K562 (cell line): ENCODE results near the gene MAP3K20. TPM values are rescaled to one million over a fixed set of nuclear protein-coding genes. Genes with fewer than 3 reads are reported as not detected.

ENCODE experiments used
- ARID1B ChIP-seq: fragments of 450-650 bp; IDR thresholded peaks from 2 replicates; pipeline ENCODE4 v1.6.1; 2016; ENCODE audit warnings: antibody characterized with exemption, mild to moderate bottlenecking, inconsistent platforms
- ARID3A ChIP-seq: IDR thresholded peaks from 2 replicates; pipeline ENCODE4 v1.6.1; 2012; ENCODE audit warnings: low read depth, low read length, improper control_type of control experiment, borderline replicate concordance
- CEBPG ChIP-seq, 3 experiments: fragments of 200-800 bp in 1 of 3; sonication (Bioruptor generic) in 1 of 3; sonication (generic) in 1 of 3; formaldehyde crosslinking in 1 of 3; IDR thresholded peaks in 2 of 3; conservative IDR thresholded peaks in 1 of 3; 2 replicates each; pipeline versions ENCODE4 v1.6.1 to v1.8.0; 2016 to 2022; ENCODE audit warnings: missing compliant biosample characterization in 2 of 3, missing genetic modification characterization in 2 of 3, mild to moderate bottlenecking in 1 of 3, missing genetic modification reagents in 1 of 3
- FOXJ2 ChIP-seq: fragments of 200-800 bp; sonication (Bioruptor generic); IDR thresholded peaks from 2 replicates; pipeline ENCODE4 v1.6.1; 2016; ENCODE audit warnings: missing genetic modification characterization, missing compliant biosample characterization
- IRF2 ChIP-seq: sonication (generic); formaldehyde crosslinking; IDR thresholded peaks from 2 replicates; pipeline ENCODE4 v1.8.1; 2022; ENCODE audit warnings: mild to moderate bottlenecking, missing genetic modification reagents
- JUND ChIP-seq, 2 experiments: IDR thresholded peaks; 2 replicates in 1 of 2; 3 replicates in 1 of 2; pipeline ENCODE4 v1.6.1; 2011; ENCODE audit warnings: borderline replicate concordance in 2 of 2, low read depth in 2 of 2, low read length in 2 of 2, improper control_type of control experiment in 1 of 2, missing biosample characterization in 1 of 2, missing genetic modification characterization in 1 of 2, missing genetic modification reagents in 1 of 2
- KHSRP ChIP-seq: fragments of 450-650 bp; IDR thresholded peaks from 2 replicates; pipeline ENCODE4 v1.6.1; 2017
- MEF2D ChIP-seq: conservative IDR thresholded peaks from 2 replicates; pipeline ENCODE4 v1.6.1; 2016; ENCODE audit warnings: low read depth, missing genetic modification characterization, missing compliant biosample characterization
- NFE2 ChIP-seq: IDR thresholded peaks from 2 replicates; pipeline ENCODE4 v1.6.1; 2014; ENCODE audit warnings: antibody characterized with exemption, low read depth
- SMARCE1 ChIP-seq: fragments of 450-650 bp; IDR thresholded peaks from 2 replicates; pipeline ENCODE4 v1.7.1; 2016; ENCODE audit warnings: mild to moderate bottlenecking
- SNRNP70 ChIP-seq: fragments of 200-400 bp; formaldehyde crosslinking; optimal IDR thresholded peaks from 2 replicates; pipeline ENCODE3; 2017; ENCODE audit warnings: low read depth, low read length
- TRIM24 ChIP-seq, 2 experiments: fragments of 450-650 bp; IDR thresholded peaks; 2 replicates each; pipeline ENCODE4 v1.6.1; 2016
- ZC3H8 ChIP-seq: fragments of 450-650 bp; IDR thresholded peaks from 2 replicates; pipeline ENCODE4 v1.6.1; 2017
- ZNF318 ChIP-seq, 2 experiments: fragments of 450-650 bp; IDR thresholded peaks; 2 replicates each; pipeline ENCODE4 v1.6.1; 2016; ENCODE audit warnings: mild to moderate bottlenecking in 2 of 2, borderline replicate concordance in 1 of 2, low read depth in 1 of 2, moderate library complexity in 1 of 2
- ZNF766 ChIP-seq: fragments of 200-800 bp; sonication (Bioruptor generic); conservative IDR thresholded peaks from 2 replicates; pipeline ENCODE4 v1.6.1; 2016; ENCODE audit warnings: missing genetic modification characterization, missing compliant biosample characterization
- polyA plus RNA-seq, 8 experiments: library from polyadenylated mRNA; depleted of rRNA in 4 of 8; stranded (reverse) in 5 of 8; unstranded in 3 of 8; fragments of >200 nt; fragmentation: Nextera tagmentation in 2 of 8; fragmentation: Illumina TruSeq in 1 of 8; extraction: Ambion mirVana in 2 of 8; extraction: Trizol in 1 of 8; gene quantifications; 2 replicates each; pipeline versions ENCODE4 v1.2.1 to v1.2.3, GENCODE V29; 2011 to 2014; ENCODE audit warnings: inconsistent platforms in 1 of 8, missing spikeins in 1 of 8
- total RNA-seq, 7 experiments: library from RNA; depleted of rRNA in 6 of 7; stranded (reverse); fragments of >200 nt in 6 of 7; fragmentation: Illumina TruSeq in 2 of 7; extraction: Trizol in 2 of 7; gene quantifications; 2 replicates each; pipeline versions ENCODE4 v1.2.1 to v1.2.3, GENCODE V29; 2011 to 2021; ENCODE audit warnings: low replicate concordance in 1 of 7

Gene MAP3K20
- total and polyA plus RNA-seq, 9 of the 15 experiments (the other 6 are each of a cell fraction or from before 2014, with no cell fraction given), result 9.8 to 34.2 (median 27.3) TPM

GRCh38 chr2:173048897-173049661 is 26.6 kb upstream of the MAP3K20 start (continued):
- peak in 1 of 2 experiments; percentile 62; a peak in 1 of 4 replicates for TF ChIP-seq ZNF318 (IDR thresholded peaks at IDR 0.05; ENCODE audit: borderline replicate concordance in 1 of 2, low read depth in 1 of 2)
- no peak for TF ChIP-seq SNRNP70
- peak; percentile 82 to 91 for TF ChIP-seq TRIM24 (IDR thresholded peaks at IDR 0.05)
- TF ChIP-seq KHSRP, result no peak
- TF ChIP-seq ARID1B, result peak; percentile 75; the same call in 1 of the 2 replicates
- TF ChIP-seq ZC3H8, result no peak
- TF ChIP-seq ARID3A, result peak; percentile 75; the same call in 1 of the 2 replicates
- TF ChIP-seq IRF2, result no peak
- peak; percentile 31; the same call in 1 of the 2 replicates for TF ChIP-seq NFE2
- TF ChIP-seq ZNF766 (CRISPR knock-in tag), result peak; percentile 97
- peak; percentile 46; the same call in 1 of the 2 replicates for TF ChIP-seq FOXJ2 (tag)
- peak; percentile 78; the same call in 1 of the 2 replicates for TF ChIP-seq SMARCE1
- TF ChIP-seq CEBPG (CRISPR knock-in tag; IDR thresholded peaks at IDR 0.05), result no peak
- TF ChIP-seq CEBPG (tag; conservative IDR thresholded peaks at IDR 0.05 in 1 of 2, IDR thresholded peaks at IDR 0.05 in 1 of 2), result peak; percentile 95 to 98
- no peak for TF ChIP-seq MEF2D (tag)
- TF ChIP-seq JUND (IDR thresholded peaks at IDR 0.05; ENCODE audit: borderline replicate concordance, low read depth, low read length), result peak; percentile 96
- peak; percentile 92 for TF ChIP-seq JUND (tag; IDR thresholded peaks at IDR 0.05; ENCODE audit: borderline replicate concordance, low read depth, low read length)
